ENCODE results near the gene UGT1A5.

UGT1A5 gene

DNA sequence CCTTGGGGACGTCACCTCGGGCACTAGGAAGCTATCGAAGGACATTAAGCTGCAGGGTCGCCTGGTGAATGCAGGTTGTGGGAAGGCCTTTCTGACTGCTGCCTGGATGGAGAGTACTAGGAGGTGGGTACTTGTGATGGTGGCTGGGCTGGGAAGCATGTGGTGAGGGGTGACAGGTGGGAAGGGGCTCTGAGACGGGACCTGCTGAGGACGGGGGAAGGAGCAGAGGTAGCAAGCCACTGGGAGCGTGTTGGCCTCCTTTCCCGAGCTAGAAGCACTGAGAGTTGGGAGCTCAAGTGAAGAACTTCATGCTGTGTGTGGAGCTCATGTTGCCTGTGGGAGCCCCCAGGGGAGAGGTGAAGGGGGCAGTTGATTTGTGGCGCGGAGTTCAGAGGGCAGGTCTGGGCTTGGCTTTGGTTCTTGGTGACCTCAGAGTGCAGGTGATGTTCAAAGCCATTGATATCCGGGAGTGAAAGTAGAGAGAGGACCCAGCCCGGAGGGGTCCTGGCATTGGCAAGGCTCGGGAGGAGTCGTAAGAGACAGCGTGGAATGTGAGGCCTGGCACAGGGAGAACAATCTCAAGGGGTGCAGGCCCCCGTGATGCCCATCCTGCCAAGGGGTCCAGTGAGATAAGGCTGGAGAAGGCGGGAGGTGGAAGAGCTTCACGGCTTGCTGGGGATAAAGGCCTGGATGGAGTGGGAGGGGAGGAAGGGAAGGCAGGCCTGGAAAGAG, 78.6 kb downstream of the UGT1A5 start:
- DNase-seq, result no peak

DNA sequence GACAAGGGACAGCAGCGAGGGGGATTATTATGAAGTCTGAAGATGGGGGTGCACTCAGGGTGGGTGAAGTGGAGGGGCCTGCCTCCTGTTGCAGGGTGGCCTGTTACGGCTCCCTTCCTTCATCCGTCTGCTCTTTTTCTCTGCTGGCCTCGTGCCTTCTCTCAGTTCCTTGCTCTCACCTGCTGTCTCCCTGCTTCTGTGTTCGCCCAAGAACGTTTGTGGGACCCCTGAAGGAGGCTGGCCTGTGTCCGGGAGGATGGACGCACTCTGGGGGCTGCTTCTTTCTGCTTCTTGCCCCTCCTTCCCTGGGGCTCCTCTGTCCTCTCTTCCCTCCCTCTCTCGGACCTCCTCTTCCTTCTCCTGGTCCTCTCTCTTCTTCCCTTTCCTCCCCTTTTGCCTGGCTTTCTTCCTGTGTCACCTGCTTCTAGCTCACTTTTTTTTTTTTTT, 79.2 kb downstream of the UGT1A5 start:
- no peak for DNase-seq

DNA sequence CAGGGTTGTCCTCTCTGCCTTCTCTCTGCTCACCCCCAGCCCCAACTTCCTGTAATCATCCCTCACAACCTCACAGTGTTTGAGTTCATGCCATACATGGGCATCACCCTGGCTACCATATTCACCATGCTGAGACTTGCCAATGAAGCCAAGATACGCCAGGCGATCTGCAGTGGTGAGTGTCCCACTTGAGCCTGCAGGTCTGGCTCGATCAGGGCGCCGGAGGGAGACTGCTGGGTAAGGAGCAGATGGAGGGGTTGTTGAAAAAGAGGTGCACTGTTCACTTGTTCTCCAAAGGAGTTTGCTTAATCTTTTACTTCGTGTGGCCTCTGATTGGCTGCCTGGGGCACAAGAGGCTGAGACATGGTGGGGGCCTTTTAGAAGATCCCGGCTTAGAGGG, 80.0 kb downstream of the UGT1A5 start:
- DNase-seq, result no peak

DNA sequence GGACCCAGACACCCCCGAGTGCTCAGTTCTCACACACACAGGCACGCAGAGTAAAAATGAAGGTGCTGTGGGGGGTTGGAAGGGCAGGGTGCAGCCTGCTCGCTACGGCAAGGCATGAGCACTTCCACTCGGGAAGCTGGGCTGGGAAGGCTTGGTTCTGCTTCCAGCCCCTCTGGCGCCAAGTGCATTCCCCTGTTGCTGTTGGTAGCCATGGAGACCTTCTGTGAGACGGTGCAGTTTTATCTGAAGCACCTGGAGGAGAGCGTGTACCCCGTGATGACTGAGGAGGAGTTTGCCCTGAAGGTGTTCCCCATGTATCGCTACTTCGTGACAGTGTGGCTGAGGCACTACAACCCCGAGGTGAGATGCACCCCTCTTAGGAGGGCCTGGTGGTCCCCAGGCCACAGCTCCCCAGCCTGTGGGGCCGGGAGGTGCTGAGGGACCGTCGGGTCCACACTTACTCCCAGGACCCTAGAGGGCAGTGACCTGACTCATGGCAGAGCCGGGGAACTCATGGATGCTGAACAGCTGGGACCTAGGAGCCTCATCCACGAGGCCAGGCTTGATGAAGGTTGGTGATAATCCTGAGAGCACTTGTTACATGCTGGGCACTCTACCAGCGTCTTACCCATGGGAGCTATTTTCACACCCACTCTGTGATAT, 80.9 kb downstream of the UGT1A5 start:
- DNase-seq, result no peak

DNA sequence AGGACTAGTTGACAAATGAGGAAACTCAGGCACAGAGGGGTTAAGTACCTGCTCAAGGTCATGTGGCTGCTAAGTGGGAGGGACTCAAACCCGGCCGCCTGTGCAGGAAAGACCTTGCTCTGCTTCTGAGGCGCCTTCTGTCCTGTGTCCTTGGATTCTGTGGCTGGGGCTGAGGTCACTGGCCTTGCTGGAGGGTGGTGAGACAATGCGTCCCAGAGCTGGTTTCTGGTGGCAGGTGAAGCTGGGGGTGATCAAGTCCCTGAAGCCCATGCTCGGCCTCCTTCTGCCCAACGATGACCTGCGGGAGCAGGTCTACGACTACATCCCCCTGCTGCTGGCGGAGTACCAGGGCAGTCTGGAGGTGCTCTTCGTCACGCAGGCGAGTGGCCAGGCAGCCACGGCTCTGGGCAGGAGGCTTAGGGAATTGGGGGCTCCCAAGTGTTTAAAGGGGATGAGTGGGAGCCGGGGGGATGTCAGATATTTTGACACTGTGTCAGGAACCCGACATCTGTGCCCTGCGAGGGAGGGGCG, 81.5 kb downstream of the UGT1A5 start:
- DNase-seq, result no peak

DNA sequence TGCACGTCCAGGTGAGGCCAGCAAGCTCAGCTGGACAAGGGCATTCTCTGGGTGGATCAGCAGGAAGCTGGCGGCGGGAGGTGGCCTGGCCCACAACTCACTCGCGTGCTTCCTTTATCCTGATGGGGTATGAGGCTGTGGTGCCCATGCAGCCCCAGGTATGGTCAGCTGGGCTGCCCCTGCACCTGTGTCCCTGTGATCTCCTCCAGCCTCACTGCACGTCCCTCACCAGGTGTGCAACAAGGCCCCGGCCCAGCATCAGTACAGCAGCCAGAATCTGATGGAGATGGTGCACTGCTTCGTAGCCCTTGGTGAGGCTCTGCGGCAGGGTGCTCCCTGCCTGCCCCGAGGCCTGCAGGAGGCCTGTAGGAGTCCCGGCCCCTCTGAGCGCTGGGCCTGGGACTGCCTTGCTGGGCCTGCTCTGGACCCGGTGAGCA, 83.0 kb downstream of the UGT1A5 start:
- DNase-seq, result no peak

DNA sequence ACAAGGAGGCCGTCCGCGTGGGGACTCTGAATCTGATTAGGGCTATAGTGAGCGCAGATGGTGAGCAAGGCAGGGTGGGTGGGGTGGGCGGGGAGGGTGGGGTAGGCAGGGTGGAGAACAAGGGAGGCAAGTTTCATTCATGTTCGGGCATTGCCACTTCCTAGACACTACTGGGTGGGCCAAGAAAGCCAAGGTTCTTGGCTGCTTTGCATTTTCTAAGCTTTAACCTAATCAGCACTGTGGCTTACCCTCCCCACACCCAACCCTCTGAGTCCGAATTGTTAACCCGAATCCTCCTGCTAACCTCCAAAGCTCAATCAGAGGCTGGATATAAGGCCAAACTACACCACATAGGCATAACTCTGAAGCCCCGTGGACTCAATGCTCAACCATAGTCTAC, 83.5 kb downstream of the UGT1A5 start:
- DNase-seq, result no peak

DNA sequence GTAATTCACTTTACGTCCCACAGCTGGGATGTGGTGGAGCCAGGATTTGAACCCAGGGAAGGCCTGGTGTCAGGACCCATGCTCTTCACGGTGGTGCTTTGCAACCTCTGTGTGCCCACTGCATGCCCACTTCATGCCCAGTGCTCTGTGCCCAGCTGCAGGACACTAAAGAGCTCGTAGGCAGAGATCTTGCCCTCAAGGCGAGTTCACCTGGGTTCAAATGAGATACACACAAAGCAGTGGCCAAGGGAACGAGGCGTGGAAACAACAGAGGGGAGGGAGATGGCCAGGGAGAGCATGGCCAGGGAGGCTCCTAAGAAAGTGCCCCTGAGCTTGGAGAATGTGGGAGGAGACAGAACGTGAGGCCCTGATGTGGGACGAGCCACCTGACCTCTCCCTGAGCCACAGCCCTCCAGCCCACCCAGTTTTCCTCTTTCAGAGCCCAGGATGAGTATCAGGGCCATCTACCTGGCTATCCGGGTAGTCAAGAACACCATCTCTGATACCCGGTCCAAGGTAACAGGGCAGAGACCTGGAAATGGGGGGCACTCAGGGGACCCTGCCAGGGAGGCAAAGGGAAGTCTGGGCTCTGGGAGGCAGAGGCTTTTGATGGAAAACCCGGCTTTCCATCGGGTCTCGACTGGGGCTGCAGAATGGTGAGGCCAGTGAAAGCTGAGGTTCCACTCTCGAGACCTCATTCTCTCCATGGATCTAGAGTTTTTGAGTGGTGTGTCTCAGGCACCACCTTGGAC, 85.8 kb downstream of the UGT1A5 start:
- no peak for DNase-seq

DNA sequence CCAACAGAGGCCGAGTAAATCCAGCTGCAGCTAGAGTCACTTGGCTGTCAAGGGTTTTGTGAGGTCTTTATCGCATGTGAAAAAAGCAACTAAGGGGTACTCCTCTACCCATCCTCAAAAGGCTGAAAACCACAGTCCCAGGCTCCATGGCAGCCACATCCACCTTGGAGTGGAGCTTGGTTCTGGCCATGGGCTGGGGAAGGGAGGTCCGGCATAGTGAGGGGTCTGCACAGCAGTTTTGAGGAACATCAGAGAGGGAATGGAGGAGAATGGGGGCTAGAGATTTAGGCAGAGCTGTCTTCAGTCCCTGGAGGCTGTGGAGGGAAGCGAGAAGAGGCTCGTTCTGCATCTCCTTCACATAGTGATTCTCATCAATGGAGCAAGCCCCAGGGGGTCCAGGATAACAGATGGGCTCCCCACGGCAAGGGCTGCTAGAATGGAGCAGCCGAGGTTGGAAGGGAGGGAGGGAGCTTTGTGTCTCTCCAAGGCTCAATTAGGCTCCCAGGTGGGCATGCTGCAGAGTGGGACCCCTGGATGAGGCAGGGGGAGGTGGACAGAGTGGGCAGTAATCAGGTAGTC, 86.5 kb downstream of the UGT1A5 start:
- DNase-seq, result no peak

DNA sequence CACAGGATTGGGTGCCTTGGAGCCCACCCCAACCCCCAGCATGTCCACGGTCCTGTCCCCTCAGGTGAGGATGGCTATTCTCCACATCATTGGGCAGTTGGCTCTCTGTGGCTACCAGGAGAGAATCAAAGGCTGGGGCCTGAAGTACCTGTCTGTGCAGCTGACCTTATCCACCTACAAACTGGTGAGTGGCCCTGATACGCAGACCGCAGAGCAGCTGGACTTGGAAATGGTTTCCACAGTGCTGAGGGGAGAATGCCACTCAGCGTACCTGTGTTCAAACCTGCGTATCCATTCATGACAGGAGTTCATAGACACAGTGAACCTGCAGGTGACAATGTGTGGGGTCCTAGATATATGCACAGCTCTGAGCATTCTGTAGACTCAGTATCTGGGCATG, 87.0 kb downstream of the UGT1A5 start:
- no peak for DNase-seq

DNA sequence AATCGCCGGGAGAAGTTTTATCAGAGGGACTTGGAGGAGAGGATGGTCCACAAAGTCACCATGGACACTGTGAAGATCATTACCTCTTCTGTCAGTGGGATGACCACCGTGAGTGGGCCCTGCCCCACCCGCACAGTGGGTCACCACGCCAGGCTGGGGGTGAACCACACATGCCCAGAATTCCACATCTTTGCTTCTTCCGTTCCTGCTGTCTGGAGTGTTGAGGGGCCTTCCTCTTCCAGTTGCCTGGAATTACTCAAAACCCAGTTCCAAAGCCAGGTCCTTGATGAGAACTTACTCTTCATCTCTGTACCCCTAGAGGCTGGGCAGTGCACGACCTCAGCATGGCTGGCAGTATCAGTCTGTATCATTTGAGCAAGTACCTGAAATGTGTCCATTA, 87.5 kb downstream of the UGT1A5 start:
- no peak for DNase-seq

DNA sequence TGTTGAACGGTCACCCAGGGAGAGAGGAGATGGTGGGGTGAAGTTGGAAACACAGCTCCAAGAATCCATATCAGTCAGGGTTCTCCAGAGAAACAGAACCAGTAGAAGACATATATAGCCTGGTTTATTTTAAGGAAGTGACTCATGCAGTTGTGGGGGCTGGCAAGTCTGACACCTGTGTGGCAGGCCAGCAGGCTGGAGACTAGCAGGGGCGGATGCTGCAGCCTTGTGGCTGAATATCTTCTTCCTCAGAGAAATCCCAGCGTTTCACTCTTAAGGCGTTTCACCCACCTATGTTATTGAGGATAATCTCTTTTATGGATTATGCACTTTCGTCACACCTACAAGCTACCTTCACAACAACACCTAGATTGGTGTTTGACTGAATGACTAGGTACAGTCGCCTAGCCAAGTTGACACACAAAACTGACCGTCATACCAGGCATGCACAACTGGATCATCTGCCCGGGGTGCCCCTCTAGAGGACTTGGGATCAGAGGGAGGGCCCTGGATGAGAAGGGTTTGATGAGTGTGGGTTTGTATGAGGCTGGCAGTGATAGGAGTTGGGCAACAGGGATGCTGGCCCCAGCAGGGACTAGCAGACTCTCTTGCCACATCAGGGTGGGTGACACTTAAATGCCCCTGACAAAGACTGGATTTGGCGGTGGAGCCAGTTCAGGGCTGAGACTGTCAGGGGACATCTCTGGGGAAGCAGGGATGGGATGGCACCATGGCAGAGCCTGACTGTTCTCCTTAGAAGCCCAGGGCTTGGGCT, 88.8 kb downstream of the UGT1A5 start:
- DNase-seq, result no peak

DNA sequence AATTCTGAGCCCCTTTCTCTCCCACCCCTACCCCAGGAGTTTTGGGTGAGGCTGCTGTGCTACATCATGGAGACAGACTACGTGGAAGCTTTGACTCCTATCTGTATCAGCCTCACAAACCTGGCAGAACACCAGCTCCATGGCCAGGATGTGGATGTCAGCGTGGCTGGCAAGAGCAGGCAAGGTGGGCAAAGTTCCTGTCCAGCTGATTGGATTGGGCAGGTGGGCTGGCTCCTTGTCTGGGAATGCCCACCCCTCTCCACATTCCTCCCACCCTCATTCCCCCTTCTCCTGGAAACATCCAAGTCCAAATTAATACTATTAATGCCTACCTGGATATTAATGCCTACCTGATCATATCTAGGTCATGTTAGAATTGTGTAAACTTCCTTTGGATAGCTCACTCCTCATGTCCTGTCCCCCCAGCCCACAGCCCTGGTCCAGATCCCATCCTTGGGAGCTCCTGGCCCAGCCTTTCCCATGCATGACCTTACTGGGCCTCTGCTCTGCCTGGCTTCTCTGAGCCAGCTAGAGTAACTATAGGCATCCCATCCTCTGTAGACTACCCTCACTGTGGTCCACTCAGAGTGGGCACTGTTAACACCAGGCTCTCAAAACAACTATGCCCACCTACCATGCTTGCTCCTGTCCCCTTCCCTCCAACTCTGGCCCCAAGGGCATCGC, 89.6 kb downstream of the UGT1A5 start:
- no peak for DNase-seq

DNA sequence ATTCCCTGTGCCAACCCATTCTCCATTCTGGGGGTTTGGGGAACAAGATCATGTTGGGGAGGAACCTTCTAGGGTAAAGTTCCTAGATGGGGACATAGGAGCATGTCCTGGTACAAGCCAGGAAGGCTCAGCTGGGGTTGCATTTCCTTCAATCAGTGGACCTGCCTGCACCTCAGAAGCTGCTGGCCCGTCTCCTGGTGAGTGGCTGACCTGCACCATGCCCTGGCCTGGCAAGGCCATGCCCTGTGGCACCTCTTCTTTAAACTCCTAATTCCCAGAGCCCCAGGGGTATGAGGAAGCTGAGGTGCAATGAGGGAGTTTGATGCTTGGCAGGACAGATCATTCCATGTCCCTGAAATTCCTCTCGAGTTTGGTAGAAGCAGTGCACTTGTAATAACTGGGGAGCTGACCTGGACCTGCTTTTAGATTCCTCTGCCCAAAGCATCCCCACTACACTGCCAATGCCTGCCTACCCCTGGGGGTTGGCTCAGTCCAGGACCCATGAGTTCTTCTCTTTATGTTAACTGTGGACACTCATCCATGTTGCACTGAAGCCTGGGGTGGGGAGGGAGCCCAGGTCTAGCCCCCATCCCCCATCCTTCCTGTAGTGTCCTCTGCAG, 90.7 kb downstream of the UGT1A5 start:
- no peak for DNase-seq

DNA sequence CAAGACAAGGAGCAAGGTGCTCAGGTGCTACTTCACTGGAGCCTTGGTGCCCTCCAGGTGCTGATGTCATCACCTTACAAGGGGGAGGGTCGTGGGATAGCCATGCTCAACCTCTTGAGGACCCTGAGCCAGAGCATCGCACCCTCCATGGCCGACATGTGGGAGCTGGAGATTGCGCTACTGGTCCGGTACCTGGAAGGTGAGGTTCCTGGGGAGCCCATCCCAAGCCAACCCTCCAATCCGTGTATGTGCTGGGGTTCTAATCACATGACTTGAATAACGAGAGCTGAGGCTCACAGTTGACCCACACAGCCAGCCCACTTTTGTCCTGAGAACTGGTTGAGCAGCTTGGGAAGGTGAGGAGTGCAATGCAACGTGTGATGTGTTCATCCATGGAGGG, 91.3 kb downstream of the UGT1A5 start:
- no peak for DNase-seq

DNA sequence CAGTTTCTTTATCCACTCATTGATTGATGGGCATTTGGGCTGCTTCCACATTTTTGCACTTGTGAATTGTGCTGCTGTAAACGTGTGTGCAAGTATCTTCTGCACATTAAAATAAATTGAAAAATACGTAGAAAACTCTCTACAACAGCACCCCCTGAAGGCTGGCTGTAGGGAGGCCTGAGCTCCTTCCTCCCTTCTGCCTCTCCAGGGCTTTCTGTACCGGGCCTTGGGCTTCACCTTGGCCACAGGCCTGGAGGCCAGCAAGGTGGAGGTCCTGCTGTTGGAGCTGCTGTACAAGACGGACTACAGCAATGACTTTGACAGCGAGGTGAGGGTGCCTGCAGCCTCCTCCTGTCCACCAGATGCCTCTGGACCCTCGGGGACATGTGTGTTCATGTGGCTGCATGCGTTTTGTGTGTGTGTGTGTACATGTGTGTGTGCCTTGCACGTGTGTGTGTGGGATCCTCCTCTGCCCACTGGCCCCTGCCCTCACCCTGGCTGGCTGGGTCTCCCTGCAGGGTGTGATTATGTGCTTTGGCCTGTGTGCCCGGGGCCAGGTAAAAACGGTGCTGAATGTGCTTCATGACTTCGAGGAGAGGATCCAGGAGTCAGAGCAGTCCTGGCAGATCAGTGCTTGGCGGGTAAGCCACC, 94.6 kb downstream of the UGT1A5 start:
- no peak for DNase-seq

DNA sequence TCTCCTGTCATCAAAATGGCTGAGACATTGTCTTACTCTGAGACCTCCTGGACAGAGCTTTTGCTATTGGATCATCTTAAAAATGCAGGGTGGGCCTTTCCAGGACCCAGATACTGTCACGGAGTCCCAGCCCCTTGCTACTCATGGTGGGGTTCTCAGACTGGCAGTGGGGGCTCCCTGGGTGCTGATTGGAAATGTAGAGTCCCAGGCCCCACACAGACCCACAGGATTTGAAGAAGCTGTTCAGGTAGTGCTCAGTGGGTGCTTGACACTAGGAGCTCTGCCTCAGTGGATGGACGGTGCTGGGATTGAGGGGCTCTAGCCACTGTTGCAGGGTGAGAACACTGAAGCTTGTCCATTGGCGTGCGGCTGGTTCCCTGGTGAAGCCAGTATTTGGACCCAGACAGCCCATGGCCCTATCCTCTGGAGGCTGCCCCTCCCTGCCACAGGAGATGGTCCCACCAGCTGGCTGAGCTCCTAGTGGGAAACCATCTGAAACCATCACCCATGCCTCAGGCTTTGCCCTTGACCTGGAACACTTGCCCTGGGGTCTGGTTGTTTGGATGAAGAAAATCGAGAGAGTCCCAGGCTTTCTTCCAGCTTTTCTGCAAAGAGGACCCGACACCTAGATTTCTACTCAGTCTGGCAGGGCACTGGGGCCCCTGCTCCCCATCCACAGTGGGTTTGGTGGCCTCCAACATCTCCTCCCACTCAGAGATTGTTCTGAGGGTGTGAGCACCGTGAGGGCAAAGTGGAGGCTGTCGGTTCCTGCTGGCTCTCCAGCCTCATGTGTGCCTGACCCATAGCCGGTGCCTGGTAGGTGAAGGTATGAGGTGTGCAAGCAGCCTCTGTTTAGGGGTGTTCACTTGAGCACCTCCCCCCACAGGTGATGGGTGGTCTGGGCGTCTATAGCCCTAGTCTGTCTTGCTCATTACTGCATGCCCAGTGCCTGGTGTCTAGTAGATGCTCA, 95.5 kb downstream of the UGT1A5 start:
- no peak for DNase-seq

DNA sequence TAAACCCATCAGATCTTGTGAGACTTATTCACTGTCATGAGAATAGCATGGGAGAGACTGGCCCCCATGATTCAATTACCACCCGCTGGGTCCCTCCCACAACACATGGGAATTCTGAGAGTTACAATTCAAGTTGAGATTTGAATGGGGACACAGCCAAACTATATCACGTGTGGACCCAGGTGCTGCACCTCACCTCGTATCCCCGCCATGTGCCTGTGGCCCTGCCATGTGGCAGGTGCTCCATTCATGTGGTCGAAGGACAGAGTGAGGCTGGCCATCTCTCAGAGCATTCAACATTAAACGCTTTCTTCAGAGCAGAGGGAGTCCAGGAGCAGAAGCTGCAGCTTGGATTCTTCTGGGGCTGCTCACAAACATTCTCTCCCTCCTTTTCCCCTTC, 97.7 kb downstream of the UGT1A5 start:
- DNase-seq, result no peak

DNA sequence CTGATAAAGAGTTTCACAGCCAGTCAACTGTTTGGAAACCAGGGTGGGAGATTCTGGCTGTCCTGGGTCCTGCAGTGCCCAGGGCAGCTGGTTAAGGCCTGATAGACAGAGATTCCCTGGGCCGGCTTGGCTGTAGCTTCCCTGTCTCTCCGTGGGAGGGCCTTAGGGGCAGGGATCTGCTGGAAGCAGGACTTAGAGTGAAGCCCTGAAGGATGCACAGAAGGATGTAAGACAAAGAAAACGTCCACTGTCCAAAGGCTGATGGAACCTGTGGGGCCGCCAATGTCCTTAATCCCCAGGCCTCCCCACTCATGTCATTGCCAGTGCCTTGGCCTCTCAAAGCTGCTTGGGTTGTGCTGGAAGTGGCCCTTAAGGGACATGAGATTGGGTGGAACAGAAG, 98.4 kb downstream of the UGT1A5 start:
- DNase-seq, result no peak

DNA sequence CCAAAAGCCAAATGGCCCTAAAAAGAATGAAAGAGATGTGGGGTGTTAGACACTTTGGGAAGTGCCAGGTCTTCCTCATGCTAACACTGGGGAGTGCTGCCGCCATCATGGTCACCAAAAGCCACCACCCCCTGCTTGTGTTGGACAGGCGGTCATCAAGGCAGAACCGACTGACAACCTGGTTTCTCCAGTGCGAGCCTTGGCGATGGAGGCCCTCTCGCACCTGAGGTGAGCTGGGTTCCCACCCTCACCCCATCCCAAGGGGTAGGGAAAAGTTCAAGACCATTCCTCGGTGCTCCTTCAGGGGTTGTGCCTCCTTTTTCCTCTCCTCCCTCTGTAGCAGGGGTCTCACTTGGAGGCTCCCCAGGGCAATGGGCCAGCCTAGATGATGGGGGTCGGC, 99.0 kb downstream of the UGT1A5 start:
- no peak for DNase-seq

All from NCI-H510A treated with DMSO at 0.1 percent for 48 hours (cell line).